OCI-LY1 (cell line): ENCODE measurements around the gene EPRS1.

Experiments used
- CTCF ChIP-seq: fragments of 200-600 bp; sonication (generic), shearing (Covaris generic); IDR thresholded peaks from 2 replicates; pipeline ENCODE4 v1.5.1; 2017; ENCODE audit warnings: mild to moderate bottlenecking, antibody characterized with exemption, low read length, moderate library complexity, mixed read lengths
- EZH2 ChIP-seq: fragments of 200-600 bp; sonication (generic), shearing (Covaris generic); IDR thresholded peaks from 2 replicates; pipeline ENCODE4 v1.8.0; 2017; ENCODE audit warnings: borderline replicate concordance, mixed run types, mild to moderate bottlenecking, antibody characterized with exemption, low read length, moderate library complexity, mixed read lengths

- TF ChIP-seq CTCF: no peak
- no peak for TF ChIP-seq EZH2
These were observed 15.0 kb downstream of the EPRS1 start for GRCh38 chr1:220031287-220031686.
